Measurements from ENCODE around the gene KRTAP4-3. TPM values are rescaled to one million over a fixed set of nuclear protein-coding genes. Genes with fewer than 3 reads are reported as not detected.
"Not testable (repeated sequence)": the region's sequence is repeated elsewhere in the genome, so short reads cannot be mapped to it uniquely, and the experiment has no call there.

Gene KRTAP4-3
- polyA plus RNA-seq, 3 donors from 2014 or later = not detected

GRCh38 chr17:41145261-41145660 is 22.8 kb downstream of the KRTAP4-3 start:
- Mint-ChIP-seq H3K27ac (no peak overlapping the region), H3K4me3 (no peak overlapping the region)

GRCh38 chr17:41144846-41145245 is 23.2 kb downstream of the KRTAP4-3 start:
- no peak for DNase-seq
- Mint-ChIP-seq H3K36me3 (peaks cover 0 to 7% (median 5%) of the 10 kb centered on the region in 3 donors), H3K27me3 (ENCODE audit: low read depth in 3 of 3) (peaks cover 0 to 10% (median 1%) of the 10 kb centered on the region in 3 donors), H3K27ac (no peak overlapping the region), H3K9me3 (peaks cover 6 to 22% (median 11%) of the 10 kb centered on the region in 6 donors), H3K4me1 (no peaks in the 10 kb centered on the region), H3K4me3 (no peak overlapping the region)

More at GRCh38 chr17:41145261-41145660, 22.8 kb downstream of the KRTAP4-3 start:
- H3K27me3 Mint-ChIP-seq (ENCODE audit: low read depth in 3 of 3) = peaks cover 0 to 10% (median 1%) of the 10 kb centered on the region in 3 donors
- no peak for DNase-seq
- peaks cover 0 to 7% (median 5%) of the 10 kb centered on the region in 3 donors for H3K36me3 Mint-ChIP-seq
- H3K9me3 Mint-ChIP-seq = peaks cover 6 to 22% (median 11%) of the 10 kb centered on the region in 6 donors
- no peaks in the 10 kb centered on the region for H3K4me1 Mint-ChIP-seq

- no peak overlapping the region for H3K4me3 Mint-ChIP-seq
- no peaks in the 10 kb centered on the region for H3K4me1 Mint-ChIP-seq
- H3K9me3 Mint-ChIP-seq = peaks cover 6 to 27% (median 13%) of the 10 kb centered on the region in 6 donors
- no peak overlapping the region for H3K27ac Mint-ChIP-seq
- DNase-seq = no peak
- H3K27me3 Mint-ChIP-seq (ENCODE audit: low read depth in 3 of 3) = peaks cover under 1 to 19% (median 2%) of the 10 kb centered on the region in 3 donors
- peaks cover 0 to 11% (median 10%) of the 10 kb centered on the region in 3 donors for H3K36me3 Mint-ChIP-seq
These were observed 26.7 kb downstream of the KRTAP4-3 start for GRCh38 chr17:41141361-41141760.

- DNase-seq = no peak
- peaks cover 0 to 11% (median 10%) of the 10 kb centered on the region in 3 donors for H3K36me3 Mint-ChIP-seq
- H3K27me3 Mint-ChIP-seq (ENCODE audit: low read depth in 3 of 3) = peaks cover 1 to 19% (median 2%) of the 10 kb centered on the region in 3 donors
- H3K4me3 Mint-ChIP-seq = no peak within 1 kb of the TSS
- no peak within 1 kb of the TSS for H3K27ac Mint-ChIP-seq
- peaks cover 6 to 27% (median 13%) of the 10 kb centered on the region in 6 donors for H3K9me3 Mint-ChIP-seq
- no peaks in the 10 kb centered on the region for H3K4me1 Mint-ChIP-seq
These were observed 27.5 kb downstream of the KRTAP4-3 start, which contains the start of gene KRTAP4-6 for GRCh38 chr17:41140360-41141131. Gene KRTAP4-6 (minus strand): TSS chr17:41140544. CDS start chr17:41140487, 57 bp downstream.

GRCh38 chr17:41139865-41140264 is 28.2 kb downstream of the KRTAP4-3 start:
- Mint-ChIP-seq H3K27me3 (ENCODE audit: low read depth in 3 of 3) (peaks cover 1 to 19% (median 2%) of the 10 kb centered on the region in 3 donors), H3K9me3 (peaks cover 6 to 27% (median 12%) of the 10 kb centered on the region in 6 donors), H3K36me3 (peaks cover 0 to 11% (median 10%) of the 10 kb centered on the region in 3 donors)
- not testable (repeated sequence) for DNase-seq, H3K4me1 Mint-ChIP-seq, H3K4me3 Mint-ChIP-seq, H3K27ac Mint-ChIP-seq

- H3K27ac Mint-ChIP-seq = no peak overlapping the region
- no peaks in the 10 kb centered on the region for H3K36me3 Mint-ChIP-seq
- H3K27me3 Mint-ChIP-seq (ENCODE audit: low read depth in 3 of 3) = peaks cover 1 to 12% (median 2%) of the 10 kb centered on the region in 3 donors
- no peak for DNase-seq
- H3K4me1 Mint-ChIP-seq = peaks cover 0 to 7% of the 10 kb centered on the region in 2 donors
- H3K4me3 Mint-ChIP-seq = no peak overlapping the region
- H3K9me3 Mint-ChIP-seq = no peaks in the 10 kb centered on the region
These were observed 33.9 kb downstream of the KRTAP4-3 start for GRCh38 chr17:41133880-41134735.

- no peaks in the 10 kb centered on the region for H3K36me3 Mint-ChIP-seq
- no peak overlapping the region for H3K4me3 Mint-ChIP-seq
- peaks cover 0 to 7% of the 10 kb centered on the region in 2 donors for H3K4me1 Mint-ChIP-seq
- H3K27ac Mint-ChIP-seq = no peak overlapping the region
- DNase-seq = no peak
- no peaks in the 10 kb centered on the region for H3K9me3 Mint-ChIP-seq
- peaks cover 1% of the 10 kb centered on the region in 3 donors for H3K27me3 Mint-ChIP-seq (ENCODE audit: low read depth in 3 of 3)
These were observed 36.0 kb downstream of the KRTAP4-3 start for GRCh38 chr17:41131979-41132378.

- Mint-ChIP-seq H3K9me3 (no peaks in the 10 kb centered on the region), H3K4me1 (peaks cover 1 to 31% of the 10 kb centered on the region in 2 donors), H3K4me3 (no peak overlapping the region), H3K27me3 (ENCODE audit: low read depth in 3 of 3) (peaks cover 4 to 17% (median 10%) of the 10 kb centered on the region in 3 donors), H3K27ac (no peak overlapping the region), H3K36me3 (no peaks in the 10 kb centered on the region)
- no peak for DNase-seq
These were observed 40.6 kb downstream of the KRTAP4-3 start for GRCh38 chr17:41127371-41127770.

GRCh38 chr17:41126412-41126811 is 41.6 kb downstream of the KRTAP4-3 start:
- H3K4me3 Mint-ChIP-seq = no peak overlapping the region

GRCh38 chr17:41125064-41125463 is 43.0 kb downstream of the KRTAP4-3 start:
- Mint-ChIP-seq H3K9me3 (no peaks in the 10 kb centered on the region), H3K4me3 (no peak overlapping the region), H3K27me3 (ENCODE audit: low read depth in 3 of 3) (peaks cover 4 to 21% (median 12%) of the 10 kb centered on the region in 3 donors), H3K36me3 (no peaks in the 10 kb centered on the region), H3K27ac (no peak overlapping the region), H3K4me1 (peaks cover 7 to 38% of the 10 kb centered on the region in 2 donors)
- no peak for DNase-seq

More at GRCh38 chr17:41126412-41126811, 41.6 kb downstream of the KRTAP4-3 start:
- DNase-seq = no peak
- H3K4me1 Mint-ChIP-seq = peaks cover 1 to 31% of the 10 kb centered on the region in 2 donors
- H3K9me3 Mint-ChIP-seq = no peaks in the 10 kb centered on the region
- H3K27me3 Mint-ChIP-seq (ENCODE audit: low read depth in 3 of 3) = peaks cover 4 to 17% (median 10%) of the 10 kb centered on the region in 3 donors
- H3K27ac Mint-ChIP-seq = no peak overlapping the region
- no peaks in the 10 kb centered on the region for H3K36me3 Mint-ChIP-seq

GRCh38 chr17:41123991-41124371 is 44.0 kb downstream of the KRTAP4-3 start, which contains the start of gene KRTAP4-12:
Gene KRTAP4-12 (minus strand): TSS chr17:41124182. CDS start chr17:41124122, 60 bp downstream.
- Mint-ChIP-seq H3K27me3 (ENCODE audit: low read depth in 3 of 3) (peaks cover 8 to 22% (median 12%) of the 10 kb centered on the region in 3 donors), H3K4me1 (peaks cover 7 to 43% of the 10 kb centered on the region in 2 donors), H3K4me3 (peak within 1 kb of the TSS in 1 of 5 donors; percentile 7)
- DNase-seq, H3K9me3 Mint-ChIP-seq, H3K36me3 Mint-ChIP-seq, H3K27ac Mint-ChIP-seq: not testable (repeated sequence)

- H3K36me3 Mint-ChIP-seq, H3K9me3 Mint-ChIP-seq, H3K27ac Mint-ChIP-seq, DNase-seq: not testable (repeated sequence)
- Mint-ChIP-seq H3K4me1 (peaks cover 7 to 43% of the 10 kb centered on the region in 2 donors), H3K4me3 (peak overlapping the region in 1 of 5 donors; percentile 7), H3K27me3 (ENCODE audit: low read depth in 3 of 3) (peaks cover 8 to 22% (median 12%) of the 10 kb centered on the region in 3 donors)
These were observed 44.6 kb downstream of the KRTAP4-3 start for GRCh38 chr17:41123292-41123990.

- H3K27ac Mint-ChIP-seq = no peak overlapping the region
- H3K9me3 Mint-ChIP-seq = peaks cover 0 to 2% (median 0%) of the 10 kb centered on the region in 6 donors
- peaks cover 0 to 3% (median 0%) of the 10 kb centered on the region in 3 donors for H3K36me3 Mint-ChIP-seq
- H3K4me1 Mint-ChIP-seq = peaks cover 7 to 43% of the 10 kb centered on the region in 2 donors
- DNase-seq = no peak
- no peak overlapping the region for H3K4me3 Mint-ChIP-seq
- H3K27me3 Mint-ChIP-seq (ENCODE audit: low read depth in 3 of 3) = peaks cover 10 to 32% (median 12%) of the 10 kb centered on the region in 3 donors
These were observed 46.3 kb downstream of the KRTAP4-3 start for GRCh38 chr17:41121742-41122141.
